HepG2 (cell line): Measurements from ENCODE around the gene IL4I1. TPM values are rescaled to one million over a fixed set of nuclear protein-coding genes. Genes with fewer than 3 reads are reported as not detected.

ENCODE experiments used
- CENPBD1 ChIP-seq: sonication (generic); formaldehyde crosslinking; IDR thresholded peaks from 2 replicates; pipeline ENCODE4 v1.8.0; 2022; ENCODE audit warnings: missing genetic modification reagents, low read depth, mild to moderate bottlenecking, borderline replicate concordance
- CREM ChIP-seq, 2 experiments: sonication (generic) in 1 of 2; formaldehyde crosslinking in 1 of 2; IDR thresholded peaks; 2 replicates each; pipeline versions ENCODE4 v1.4.0 to v1.6.1; 2016 to 2020; ENCODE audit warnings: antibody characterized with exemption in 1 of 2, mild to moderate bottlenecking in 1 of 2, missing genetic modification reagents in 1 of 2
- DDIT3 ChIP-seq: sonication (generic); formaldehyde crosslinking; IDR thresholded peaks from 2 replicates; pipeline ENCODE4 v1.4.0; 2020; ENCODE audit warnings: mild to moderate bottlenecking, missing genetic modification reagents
- DZIP1 ChIP-seq: sonication (generic); formaldehyde crosslinking; IDR thresholded peaks from 2 replicates; pipeline ENCODE4 v1.5.0; 2020; ENCODE audit warnings: mild to moderate bottlenecking, missing genetic modification reagents
- E2F2 ChIP-seq: sonication (generic); formaldehyde crosslinking; IDR thresholded peaks from 2 replicates; pipeline ENCODE4 v1.4.0; 2020; ENCODE audit warnings: missing genetic modification reagents, borderline replicate concordance
- HHEX ChIP-seq: IDR thresholded peaks from 2 replicates; pipeline ENCODE4 v1.6.1; 2016; ENCODE audit warnings: control low read depth
- HNF1B ChIP-seq: sonication (generic); formaldehyde crosslinking; IDR thresholded peaks from 2 replicates; pipeline ENCODE4 v1.5.1; 2020; ENCODE audit warnings: mild to moderate bottlenecking, moderate library complexity, missing genetic modification reagents
- IRX3 ChIP-seq: sonication (generic); formaldehyde crosslinking; IDR thresholded peaks from 2 replicates; pipeline ENCODE4 v1.8.1; 2023; ENCODE audit warnings: mild to moderate bottlenecking, low read depth, missing genetic modification reagents, borderline replicate concordance
- MYC ChIP-seq: sonication (generic); formaldehyde crosslinking; IDR thresholded peaks from 2 replicates; pipeline ENCODE4 v1.9.0; 2021; ENCODE audit warnings: missing genetic modification reagents, borderline replicate concordance
- NBN ChIP-seq: fragments of 450-650 bp; conservative IDR thresholded peaks from 2 replicates; pipeline ENCODE4 v1.6.1; 2017
- PLSCR1 ChIP-seq: sonication (generic); formaldehyde crosslinking; IDR thresholded peaks from 2 replicates; pipeline ENCODE4 v1.5.0; 2020; ENCODE audit warnings: missing genetic modification reagents, mild to moderate bottlenecking, borderline replicate concordance
- ZBTB7B ChIP-seq: sonication (generic); formaldehyde crosslinking; IDR thresholded peaks from 2 replicates; pipeline ENCODE4 v1.4.0; 2020; ENCODE audit warnings: missing genetic modification reagents
- ZNF10 ChIP-seq: sonication (generic); formaldehyde crosslinking; IDR thresholded peaks from 2 replicates; pipeline ENCODE4 v1.4.0; 2020; ENCODE audit warnings: mild to moderate bottlenecking, low read depth, missing genetic modification reagents, borderline replicate concordance
- ZNF256 ChIP-seq: sonication (generic); formaldehyde crosslinking; conservative IDR thresholded peaks from 2 replicates; pipeline ENCODE4 v1.4.0; 2020; ENCODE audit warnings: missing genetic modification reagents
- ZNF607 ChIP-seq: sonication (generic); formaldehyde crosslinking; IDR thresholded peaks from 2 replicates; pipeline ENCODE4 v1.5.1; 2020; ENCODE audit warnings: missing genetic modification reagents, mild to moderate bottlenecking, borderline replicate concordance
- ZNF788 ChIP-seq: sonication (generic); formaldehyde crosslinking; IDR thresholded peaks from 2 replicates; pipeline ENCODE4 v1.5.0; 2020; ENCODE audit warnings: mild to moderate bottlenecking, missing genetic modification reagents, borderline replicate concordance
- ZNF800 ChIP-seq: sonication (generic); formaldehyde crosslinking; IDR thresholded peaks from 2 replicates; pipeline ENCODE4 v1.4.0; 2020; ENCODE audit warnings: missing genetic modification reagents
- ZSCAN12 ChIP-seq: sonication (generic); formaldehyde crosslinking; IDR thresholded peaks from 2 replicates; pipeline ENCODE4 v1.9.0; 2021; ENCODE audit warnings: mild to moderate bottlenecking, missing genetic modification reagents
- polyA plus RNA-seq, 8 experiments: library from polyadenylated mRNA; depleted of rRNA in 3 of 8; stranded (reverse) in 7 of 8; unstranded in 1 of 8; fragments of >200 nt; fragmentation: Illumina TruSeq in 4 of 8; extraction: Trizol in 4 of 8; gene quantifications; 2 replicates each; pipeline versions ENCODE4 v1.2.1 to v1.2.3, GENCODE V29; 2011 to 2016; ENCODE audit warnings: low read depth in 4 of 8, missing spikeins in 1 of 8, mixed read lengths in 1 of 8; ENCODE audit not compliant: insufficient read depth in 1 of 8
- total RNA-seq, 5 experiments: library from RNA; depleted of rRNA; stranded (reverse); fragments of >200 nt; fragmentation: Illumina TruSeq; extraction: Trizol; gene quantifications; 2 replicates each; pipeline ENCODE4 v1.2.3, GENCODE V29; 2016; ENCODE audit warnings: low read depth in 1 of 5

IL4I1 gene
- total and polyA plus RNA-seq, 2 of the 13 experiments (the other 11 are each of a cell fraction or from before 2014, with no cell fraction given) = not detected

GRCh38 chr19:49850487-49851342 lies 46.0 kb downstream of the IL4I1 start, which contains the start of gene PTOV1 (continued):
- TF ChIP-seq DDIT3 (CRISPR knock-in tag) (no peak), CREM (IDR thresholded peaks at IDR 0.05) (peak; percentile 80), CREM (CRISPR knock-in tag; IDR thresholded peaks at IDR 0.05) (peak; percentile 63; the same call in 1 of the 2 replicates), DZIP1 (CRISPR knock-in tag) (no peak), HNF1B (CRISPR knock-in tag) (no peak), ZNF607 (CRISPR knock-in tag) (0 out of 2 replicates have a peak, but pooled peaks have one; percentile 31), IRX3 (CRISPR knock-in tag) (0 out of 2 replicates have a peak, but pooled peaks have one; percentile 46), ZNF256 (CRISPR knock-in tag) (no peak), ZBTB7B (CRISPR knock-in tag) (peak; percentile 79), E2F2 (peak; percentile 53; the same call in 1 of the 2 replicates), CENPBD1 (CRISPR knock-in tag) (no peak), MYC (CRISPR knock-in tag) (no peak; the same call in 1 of the 2 replicates), ZSCAN12 (no peak), ZNF800 (0 out of 2 replicates have a peak, but pooled peaks have one; percentile 48), HHEX (CRISPR knock-in tag) (no peak), PLSCR1 (CRISPR knock-in tag) (no peak), NBN (no peak), ZNF10 (no peak), ZNF788 (CRISPR knock-in tag) (peak; percentile 22; the same call in 1 of the 2 replicates)
